NCI-H2107 (cell line): ENCODE data around the gene PRR16.

Experiments used
- DNase-seq: peaks from one replicate; lab custom pipeline; 2025; lab: John Stamatoyannopoulos, UW

PRR16 gene

GRCh38 chr5:120463006-120463680 is 957 bp upstream of the PRR16 start:
- DNase-seq: no peak

GRCh38 chr5:120464627-120465435 is 731 bp downstream of the PRR16 start:
- DNase-seq: no peak

GRCh38 chr5:120465436-120465961 is 1.4 kb downstream of the PRR16 start:
- DNase-seq: no peak

- DNase-seq: no peak
Observed at GRCh38 chr5:120466341-120467006, 2.4 kb downstream of the PRR16 start.

- DNase-seq: no peak
Observed at GRCh38 chr5:120471971-120472370, 7.9 kb downstream of the PRR16 start.

GRCh38 chr5:120472911-120473310 is 8.8 kb downstream of the PRR16 start:
- DNase-seq: no peak

GRCh38 chr5:120473332-120473731 is 9.2 kb downstream of the PRR16 start:
- DNase-seq: no peak

- no peak for DNase-seq
Observed at GRCh38 chr5:120476063-120476462, 12.0 kb downstream of the PRR16 start.

- DNase-seq: no peak
Observed at GRCh38 chr5:120479066-120479465, 15.0 kb downstream of the PRR16 start.

- no peak for DNase-seq
Observed at GRCh38 chr5:120499876-120500563, 35.9 kb downstream of the PRR16 start.

GRCh38 chr5:120502531-120502930 is 38.4 kb downstream of the PRR16 start:
- no peak for DNase-seq

GRCh38 chr5:120503341-120503740 is 39.2 kb downstream of the PRR16 start:
- DNase-seq: no peak

GRCh38 chr5:120504057-120504456 is 40.0 kb downstream of the PRR16 start:
- no peak for DNase-seq

GRCh38 chr5:120507197-120507596 is 43.1 kb downstream of the PRR16 start:
- DNase-seq: no peak

GRCh38 chr5:120507800-120508463 is 43.8 kb downstream of the PRR16 start:
- no peak for DNase-seq

- no peak for DNase-seq
Observed at GRCh38 chr5:120509053-120509452, 45.0 kb downstream of the PRR16 start.

- DNase-seq: no peak
Observed at GRCh38 chr5:120510098-120510637, 46.1 kb downstream of the PRR16 start.

- DNase-seq: no peak
Observed at GRCh38 chr5:120510994-120511686, 47.0 kb downstream of the PRR16 start.

GRCh38 chr5:120512068-120512467 is 48.0 kb downstream of the PRR16 start:
- no peak for DNase-seq

- DNase-seq: no peak
Observed at GRCh38 chr5:120512791-120513650, 48.9 kb downstream of the PRR16 start.
